Gastroesophageal sphincter (tissue), 3 donors: Measurements from ENCODE around the gene SMCO4.

Experiments used
- POLR2A ChIP-seq, 2 donors: fragments of 450-650 bp; IDR thresholded peaks; one replicate each; pipeline ENCODE4 v1.6.1; 2017; ENCODE audit warnings: antibody characterized with exemption in 2 of 2, mild to moderate bottlenecking in 2 of 2, moderate library complexity in 1 of 2
- POLR2AphosphoS5 ChIP-seq: sonication (generic); formaldehyde crosslinking; IDR thresholded peaks from one replicate; pipeline ENCODE4 v1.6.1; 2017; ENCODE audit warnings: antibody characterized with exemption
- TF ChIP-seq, protein P1 (sequence below), 4 experiments: fragments of 200-600 bp in 2 of 4; fragments of 450-650 bp in 2 of 4; sonication (generic) in 1 of 4; IDR thresholded peaks; one replicate each; pipeline ENCODE4 v1.5.1; 2017 to 2019; ENCODE audit warnings: antibody characterized with exemption in 4 of 4, mild to moderate bottlenecking in 2 of 4, moderate library complexity in 2 of 4

DNA sequence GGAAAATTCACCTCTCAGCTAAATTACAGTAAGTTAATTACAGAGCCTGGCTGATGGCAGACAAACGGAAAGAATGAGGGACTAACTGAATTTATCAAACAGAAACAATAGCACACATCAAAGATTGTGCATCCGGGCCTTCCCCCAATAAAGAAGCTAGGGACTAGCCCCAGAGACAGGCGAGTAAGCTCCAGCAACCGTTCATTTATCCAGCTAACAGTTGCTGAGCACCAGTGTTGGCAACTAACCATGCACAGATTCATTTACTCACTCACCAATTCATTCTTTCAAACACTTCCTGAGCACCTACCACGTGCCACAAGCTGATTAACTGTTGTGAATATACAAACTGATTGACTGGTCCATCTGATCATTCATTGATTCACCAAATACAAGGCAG lies 51.2 kb downstream of the SMCO4 start:
- TF ChIP-seq, protein P1, sequence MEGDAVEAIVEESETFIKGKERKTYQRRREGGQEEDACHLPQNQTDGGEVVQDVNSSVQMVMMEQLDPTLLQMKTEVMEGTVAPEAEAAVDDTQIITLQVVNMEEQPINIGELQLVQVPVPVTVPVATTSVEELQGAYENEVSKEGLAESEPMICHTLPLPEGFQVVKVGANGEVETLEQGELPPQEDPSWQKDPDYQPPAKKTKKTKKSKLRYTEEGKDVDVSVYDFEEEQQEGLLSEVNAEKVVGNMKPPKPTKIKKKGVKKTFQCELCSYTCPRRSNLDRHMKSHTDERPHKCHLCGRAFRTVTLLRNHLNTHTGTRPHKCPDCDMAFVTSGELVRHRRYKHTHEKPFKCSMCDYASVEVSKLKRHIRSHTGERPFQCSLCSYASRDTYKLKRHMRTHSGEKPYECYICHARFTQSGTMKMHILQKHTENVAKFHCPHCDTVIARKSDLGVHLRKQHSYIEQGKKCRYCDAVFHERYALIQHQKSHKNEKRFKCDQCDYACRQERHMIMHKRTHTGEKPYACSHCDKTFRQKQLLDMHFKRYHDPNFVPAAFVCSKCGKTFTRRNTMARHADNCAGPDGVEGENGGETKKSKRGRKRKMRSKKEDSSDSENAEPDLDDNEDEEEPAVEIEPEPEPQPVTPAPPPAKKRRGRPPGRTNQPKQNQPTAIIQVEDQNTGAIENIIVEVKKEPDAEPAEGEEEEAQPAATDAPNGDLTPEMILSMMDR (IDR thresholded peaks at IDR 0.05) = no peak
- TF ChIP-seq POLR2AphosphoS5 (no peak), POLR2A (IDR thresholded peaks at IDR 0.05) (no peak)
